H1 (cell line): ENCODE data around the gene GDPD4. TPM values are rescaled to one million over a fixed set of nuclear protein-coding genes. Genes with fewer than 3 reads are reported as not detected.
A peak's percentile ranks its signal among the peaks of the same experiment; 100 is the strongest.

Experiments used
- CTCF ChIA-PET: fragments of 300-600 bp; sonication (Branson Sonifier 250); formaldehyde crosslinking; loops from one replicate; lab custom pipeline; 2021; ENCODE audit not compliant: partially characterized antibody; lab: Charles Lee
- POLR2A ChIA-PET: fragments of 300-600 bp; sonication (Branson Sonifier 250); formaldehyde crosslinking; loops from one replicate; lab custom pipeline; 2021; ENCODE audit warnings: inconsistent platforms; ENCODE audit not compliant: partially characterized antibody; lab: Charles Lee
- DNase-seq, 2 experiments: peaks; one replicate each; pipeline versions ENCODE4 v3.0.0 to v3.0.0-alpha.2; 2010 to 2022; ENCODE audit warnings: low spot score in 2 of 2, low read depth in 1 of 2, mixed read lengths in 1 of 2
- FAIRE-seq: peaks from 2 replicates; lab custom pipeline; 2011; peaks lifted over from hg19 to GRCh38; lab: Jason Lieb, UNC
- H2AFZ ChIP-seq: 2 replicates; pipeline ENCODE4 v1.8.1; 2012; ENCODE audit warnings: low read length, inconsistent platforms
- H2AK5ac ChIP-seq: 2 replicates; pipeline ENCODE4 v1.6.1; 2013; ENCODE audit warnings: low read depth, low read length
- H2BK120ac ChIP-seq: replicated peaks from 2 replicates; pipeline ENCODE3; 2013; ENCODE audit warnings: low read depth, low read length, inconsistent platforms
- H2BK12ac ChIP-seq: 2 replicates; pipeline ENCODE4 v1.6.1; 2013; ENCODE audit warnings: low read depth, low read length
- H2BK15ac ChIP-seq: 2 replicates; pipeline ENCODE4 v1.6.1; 2013; ENCODE audit warnings: low read length
- H2BK20ac ChIP-seq: 2 replicates; pipeline ENCODE4 v1.6.1; 2013; ENCODE audit warnings: low read length
- H2BK5ac ChIP-seq: 2 replicates; pipeline ENCODE4 v1.6.1; 2013; ENCODE audit warnings: low read depth, low read length
- H3K14ac ChIP-seq: 2 replicates; pipeline ENCODE4 v1.6.1; 2013; ENCODE audit warnings: inconsistent platforms; ENCODE audit not compliant: insufficient read length
- H3K18ac ChIP-seq: 2 replicates; pipeline ENCODE4 v1.6.1; 2013; ENCODE audit warnings: low read length; ENCODE audit errors: extremely low read depth
- H3K23ac ChIP-seq: 2 replicates; pipeline ENCODE4 v1.6.1; 2013; ENCODE audit warnings: inconsistent platforms; ENCODE audit not compliant: insufficient read length
- H3K23me2 ChIP-seq: 2 replicates; pipeline ENCODE4 v1.6.1; 2013; ENCODE audit warnings: low read depth, low read length
- H3K27ac ChIP-seq: 2 replicates; pipeline ENCODE4 v1.6.1; 2011; ENCODE audit warnings: low read depth, low read length, inconsistent platforms
- H3K27me3 ChIP-seq, 4 experiments: replicated peaks in 1 of 4; 1 replicate in 1 of 4; 2 replicates in 3 of 4; pipeline versions ENCODE4 v1.6.1 to v1.8.1; 2011 to 2013; ENCODE audit warnings: low read length in 3 of 4, mild to moderate bottlenecking in 3 of 4, inconsistent platforms in 2 of 4, mixed read lengths in 2 of 4, moderate library complexity in 1 of 4; ENCODE audit not compliant: control insufficient read depth in 3 of 4, insufficient read depth in 3 of 4; ENCODE audit errors: extremely low read depth in 1 of 4
- H3K36me3 ChIP-seq, 4 experiments: 2 replicates each; pipeline versions ENCODE4 v1.6.1 to v1.8.1; 2011 to 2013; ENCODE audit warnings: mild to moderate bottlenecking in 4 of 4, low read length in 3 of 4, moderate library complexity in 2 of 4, control low read depth in 1 of 4, inconsistent platforms in 1 of 4; ENCODE audit not compliant: insufficient read depth in 4 of 4, control insufficient read depth in 2 of 4
- H3K4ac ChIP-seq: replicated peaks from 2 replicates; pipeline ENCODE3; 2013; ENCODE audit warnings: low read length, low read depth, mixed read lengths, inconsistent platforms; ENCODE audit not compliant: insufficient read length
- H3K4me1 ChIP-seq, 4 experiments: replicated peaks in 1 of 4; 1 replicate in 1 of 4; 2 replicates in 3 of 4; pipeline versions ENCODE4 v1.6.1 to v1.8.1; 2011 to 2013; ENCODE audit warnings: low read length in 3 of 4, inconsistent platforms in 2 of 4, mixed read lengths in 1 of 4; ENCODE audit not compliant: insufficient read depth in 4 of 4, control insufficient read depth in 3 of 4
- H3K4me2 ChIP-seq, 2 experiments: 2 replicates each; pipeline versions ENCODE4 v1.6.1 to v1.8.1; 2011 to 2013; ENCODE audit warnings: low read depth in 2 of 2, low read length in 2 of 2, control low read depth in 1 of 2, inconsistent platforms in 1 of 2, mild to moderate bottlenecking in 1 of 2; ENCODE audit not compliant: insufficient read depth in 1 of 2
- H3K4me3 ChIP-seq, 4 experiments: fragments of 200-600, 300-600 bp in 1 of 4; sonication (generic), shearing (Covaris generic), sonication (Bioruptor Twin) in 1 of 4; 2 replicates each; pipeline versions ENCODE4 v1.5.1 to v1.8.1; 2011 to 2016; ENCODE audit warnings: low read length in 4 of 4, low read depth in 3 of 4, control low read depth in 2 of 4, inconsistent platforms in 2 of 4, mild to moderate bottlenecking in 2 of 4, mixed read lengths in 1 of 4, moderate library complexity in 1 of 4; ENCODE audit not compliant: insufficient read depth in 2 of 4; ENCODE audit errors: extremely low read depth in 1 of 4
- H3K56ac ChIP-seq: replicated peaks from 2 replicates; pipeline ENCODE3; 2013; ENCODE audit warnings: low read depth, mild to moderate bottlenecking, mixed read lengths, low read length, inconsistent platforms; ENCODE audit not compliant: insufficient read length
- H3K79me1 ChIP-seq: 2 replicates; pipeline ENCODE4 v1.6.1; 2013; ENCODE audit warnings: low read depth, low read length, control low read depth
- H3K79me2 ChIP-seq, 2 experiments: 2 replicates each; pipeline versions ENCODE4 v1.6.1 to v1.8.1; 2012 to 2013; ENCODE audit warnings: low read length in 2 of 2, mild to moderate bottlenecking in 2 of 2, inconsistent platforms in 1 of 2; ENCODE audit not compliant: insufficient read depth in 2 of 2, control insufficient read depth in 1 of 2
- H3K9ac ChIP-seq, 4 experiments: replicated peaks in 1 of 4; 1 replicate in 1 of 4; 2 replicates in 3 of 4; pipeline versions ENCODE4 v1.6.1 to v1.8.1; 2011 to 2013; ENCODE audit warnings: low read depth in 3 of 4, low read length in 3 of 4, control low read depth in 2 of 4, mild to moderate bottlenecking in 2 of 4, moderate library complexity in 2 of 4, inconsistent platforms in 1 of 4; ENCODE audit errors: extremely low read depth in 1 of 4
- H3K9me3 ChIP-seq, 2 experiments: 2 replicates each; pipeline versions ENCODE4 v1.6.1 to v1.8.1; 2012 to 2013; ENCODE audit warnings: mild to moderate bottlenecking in 2 of 2, moderate library complexity in 2 of 2, control low read depth in 1 of 2, inconsistent platforms in 1 of 2, low read depth in 1 of 2, low read length in 1 of 2, mixed read lengths in 1 of 2; ENCODE audit not compliant: insufficient read depth in 2 of 2
- H4K20me1 ChIP-seq, 2 experiments: replicated peaks in 1 of 2; 2 replicates each; pipeline versions ENCODE3 to v1.8.1; 2011 to 2013; ENCODE audit warnings: inconsistent platforms in 2 of 2, low read length in 2 of 2, mild to moderate bottlenecking in 1 of 2; ENCODE audit not compliant: insufficient read depth in 2 of 2, control insufficient read depth in 1 of 2
- H4K5ac ChIP-seq: 2 replicates; pipeline ENCODE4 v1.6.1; 2013; ENCODE audit warnings: low read length, low read depth, mixed read lengths, inconsistent platforms; ENCODE audit not compliant: insufficient read length
- H4K8ac ChIP-seq: 2 replicates; pipeline ENCODE4 v1.8.0; 2013; ENCODE audit warnings: mild to moderate bottlenecking, moderate library complexity, low read length, inconsistent platforms; ENCODE audit not compliant: insufficient read depth; ENCODE audit errors: extremely low read depth
- H4K91ac ChIP-seq: replicated peaks from 2 replicates; pipeline ENCODE3; 2013; ENCODE audit warnings: low read length, mixed read lengths, inconsistent platforms; ENCODE audit not compliant: insufficient read length
- KDM1A ChIP-seq: fragments of 200-600, 300-600 bp; sonication (generic); IDR thresholded peaks from 2 replicates; pipeline ENCODE4 v1.7.1; 2016; ENCODE audit warnings: mild to moderate bottlenecking, low read length, borderline replicate concordance
- SIX5 ChIP-seq: IDR thresholded peaks from 2 replicates; pipeline ENCODE4 v1.6.1; 2011; ENCODE audit warnings: mild to moderate bottlenecking, low read depth, low read length
- WGBS, 2 experiments: shearing (Covaris generic) in 1 of 2; methylation state at CpG; one replicate each; pipeline versions ENCODE4 v1.1.6 to v1.1.7; 2013 to 2015; ENCODE audit warnings: low lambda C conversion rate in 2 of 2, mixed read lengths in 2 of 2, inconsistent platforms in 1 of 2, low coverage in 1 of 2, missing lambda C conversion rate in 1 of 2; ENCODE audit not compliant: insufficient replicate concordance in 2 of 2, insufficient coverage in 1 of 2, insufficient read length in 1 of 2; ENCODE audit errors: extremely low coverage in 1 of 2, missing lambda C conversion rate in 1 of 2; 5-methylcytosine and 5-hydroxymethylcytosine counted together
- polyA plus RNA-seq, 7 experiments: library from polyadenylated mRNA; depleted of rRNA in 3 of 7; stranded (reverse) in 5 of 7; unstranded in 2 of 7; fragments of >200 nt in 5 of 7; fragments of 200-250 nt in 2 of 7; gene quantifications; 1 replicate in 5 of 7; 2 replicates in 1 of 7; 4 replicates in 1 of 7; pipeline versions ENCODE4 v1.2.1 to v1.2.3, GENCODE V29; 2011 to 2013; ENCODE audit warnings: missing spikeins in 2 of 7, mixed read lengths in 2 of 7
- total RNA-seq: library from RNA; stranded (reverse); fragmentation: NEBNext Ultra II Directional; extraction: Animal tissue kit (Norgen Biotek cat#: 25700); gene quantifications from 2 replicates; pipeline ENCODE4 v1.2.1, GENCODE V29; 2021

The GDPD4 gene
- total and polyA plus RNA-seq, 2 of the 8 experiments (the other 6 are each of a cell fraction or from before 2014, with no cell fraction given), result not detected

- H3K27ac ChIP-seq, result no peak overlapping the region
- H3K23me2 ChIP-seq, result no peaks in the 10 kb centered on the region
- no peak overlapping the region for H2BK15ac ChIP-seq
- H4K5ac ChIP-seq, result no peak overlapping the region
- no peak overlapping the region for H2AFZ ChIP-seq
- no peak overlapping the region for H2BK20ac ChIP-seq
- H3K56ac ChIP-seq, result no peak overlapping the region
- no peak overlapping the region for H3K4me3 ChIP-seq
- no peak overlapping the region for H3K4ac ChIP-seq
- no peak overlapping the region for H3K4me2 ChIP-seq
- no peak overlapping the region for H2BK120ac ChIP-seq
- no peak overlapping the region for H2BK12ac ChIP-seq
- TF ChIP-seq KDM1A (peak; percentile 24; the same call in 1 of the 2 replicates), SIX5 (no peak)
- H3K79me1 ChIP-seq, result no peaks in the 10 kb centered on the region
- H3K9ac ChIP-seq, result no peak overlapping the region
- CTCF ChIA-PET, result interaction anchor here (2.6 to 5.9 kb wide), 2 partner anchors 10 to 13 kb away, joined by 12 to 35 read pairs; no protein-coding TSS in a partner anchor
- POLR2A ChIA-PET, result no interaction called here
- H4K91ac ChIP-seq, result no peak overlapping the region
- H3K4me1 ChIP-seq, result no peaks in the 10 kb centered on the region
- H3K79me2 ChIP-seq, result no peaks in the 10 kb centered on the region
- H3K14ac ChIP-seq, result no peak overlapping the region
- no peak overlapping the region for H3K18ac ChIP-seq
- no peaks in the 10 kb centered on the region for H3K36me3 ChIP-seq
- DNase-seq, result no peak
- H2AK5ac ChIP-seq, result no peak overlapping the region
- no peak overlapping the region for H4K8ac ChIP-seq
- whole genome bisulfite sequencing, 2 experiments, result 89% methylated on average over 10 of the region's 10 CpGs; no CpG with 5 or more reads in 1 of the 2 experiments
- H2BK5ac ChIP-seq, result no peak overlapping the region
- no peaks in the 10 kb centered on the region; a peak in 1 of 7 replicates for H3K27me3 ChIP-seq
- FAIRE-seq, result no peak
- H3K23ac ChIP-seq, result no peak overlapping the region
- no peaks in the 10 kb centered on the region for H3K9me3 ChIP-seq
- no peaks in the 10 kb centered on the region for H4K20me1 ChIP-seq
Measured at GRCh38 chr11:77207618-77208313, 93.7 kb downstream of the GDPD4 start.
